ENCODE data around the gene UHRF2.

The UHRF2 gene

GRCh38 chr9:6460189-6460768 is 47.3 kb downstream of the UHRF2 start:
- H3K4me3 ChIP-seq (ENCODE audit: low read length), result no peak overlapping the region
- H3K36me3 ChIP-seq (replicated peaks; ENCODE audit: insufficient read depth, low read length), result no peaks in the 10 kb centered on the region
- no peak overlapping the region for H2AFZ ChIP-seq (ENCODE audit: low read length)
- H3K4me1 ChIP-seq (ENCODE audit: low read length), result no peaks in the 10 kb centered on the region
- H3K79me2 ChIP-seq (ENCODE audit: low read length), result peaks cover 99% of the 10 kb centered on the region
- no peak for DNase-seq
- no peaks in the 10 kb centered on the region for H3K9me2 ChIP-seq (replicated peaks; ENCODE audit: insufficient read depth, low read length)
- no peaks in the 10 kb centered on the region for H3F3A ChIP-seq (ENCODE audit: insufficient read depth, low read length)
- H3K4me2 ChIP-seq (ENCODE audit: low read depth, low read length), result no peak overlapping the region
- no peaks in the 10 kb centered on the region for H3K9me3 ChIP-seq (replicated peaks; ENCODE audit: insufficient read depth, low read length)
- TF ChIP-seq CTCF (IDR thresholded peaks at IDR 0.05; ENCODE audit: low read length), result no peak
- no peak for TF ChIP-seq EZH2phosphoT487 (IDR thresholded peaks at IDR 0.05; ENCODE audit: low read length)
- no peak for TF ChIP-seq EZH2 (optimal IDR thresholded peaks at IDR 0.05; ENCODE audit: low read depth, low read length)
- H3K27ac ChIP-seq (ENCODE audit: low read length), result no peak overlapping the region
- H4K20me1 ChIP-seq (ENCODE audit: insufficient read depth, low read length), result peaks cover 17% of the 10 kb centered on the region
- no peaks in the 10 kb centered on the region for H3K27me3 ChIP-seq (replicated peaks; ENCODE audit: insufficient read depth, low read length)
- H3K9ac ChIP-seq (ENCODE audit: low read length), result no peak overlapping the region

GRCh38 chr9:6461619-6462018 is 48.6 kb downstream of the UHRF2 start:
- H3F3A ChIP-seq (ENCODE audit: insufficient read depth, low read length), result no peaks in the 10 kb centered on the region
- no peak overlapping the region for H3K9ac ChIP-seq (ENCODE audit: low read length)
- H3K4me1 ChIP-seq (ENCODE audit: low read length), result no peaks in the 10 kb centered on the region
- H3K79me2 ChIP-seq (ENCODE audit: low read length), result peaks cover 98% of the 10 kb centered on the region
- H4K20me1 ChIP-seq (ENCODE audit: insufficient read depth, low read length), result peaks cover 9% of the 10 kb centered on the region
- no peaks in the 10 kb centered on the region for H3K36me3 ChIP-seq (replicated peaks; ENCODE audit: insufficient read depth, low read length)
- no peaks in the 10 kb centered on the region for H3K27me3 ChIP-seq (replicated peaks; ENCODE audit: insufficient read depth, low read length)
- no peak overlapping the region for H3K4me2 ChIP-seq (ENCODE audit: low read depth, low read length)
- H3K4me3 ChIP-seq (ENCODE audit: low read length), result no peak overlapping the region
- TF ChIP-seq CTCF (IDR thresholded peaks at IDR 0.05; ENCODE audit: low read length), result no peak
- TF ChIP-seq EZH2phosphoT487 (IDR thresholded peaks at IDR 0.05; ENCODE audit: low read length), result no peak
- TF ChIP-seq EZH2 (optimal IDR thresholded peaks at IDR 0.05; ENCODE audit: low read depth, low read length), result no peak
- no peak overlapping the region for H2AFZ ChIP-seq (ENCODE audit: low read length)
- no peak overlapping the region for H3K27ac ChIP-seq (ENCODE audit: low read length)
- no peak for DNase-seq
- H3K9me3 ChIP-seq (replicated peaks; ENCODE audit: insufficient read depth, low read length), result no peaks in the 10 kb centered on the region
- H3K9me2 ChIP-seq (replicated peaks; ENCODE audit: insufficient read depth, low read length), result no peaks in the 10 kb centered on the region

GRCh38 chr9:6467006-6467625 is 54.1 kb downstream of the UHRF2 start:
- Histone ChIP-seq H3K27ac (ENCODE audit: low read length) (no peak overlapping the region), H3F3A (ENCODE audit: insufficient read depth, low read length) (no peaks in the 10 kb centered on the region), H3K36me3 (replicated peaks; ENCODE audit: insufficient read depth, low read length) (no peaks in the 10 kb centered on the region)

More at GRCh38 chr9:6467006-6467625, 54.1 kb downstream of the UHRF2 start:
- Histone ChIP-seq H4K20me1 (ENCODE audit: insufficient read depth, low read length) (peaks cover 2% of the 10 kb centered on the region; the same call in 1 of the 2 replicates), H3K9me2 (replicated peaks; ENCODE audit: insufficient read depth, low read length) (no peaks in the 10 kb centered on the region), H3K9me3 (replicated peaks; ENCODE audit: insufficient read depth, low read length) (no peaks in the 10 kb centered on the region), H3K79me2 (ENCODE audit: low read length) (peaks cover 92% of the 10 kb centered on the region), H3K4me2 (ENCODE audit: low read depth, low read length) (no peak overlapping the region), H3K9ac (ENCODE audit: low read length) (no peak overlapping the region), H2AFZ (ENCODE audit: low read length) (no peak overlapping the region), H3K4me3 (ENCODE audit: low read length) (no peak overlapping the region), H3K4me1 (ENCODE audit: low read length) (no peaks in the 10 kb centered on the region), H3K27me3 (replicated peaks; ENCODE audit: insufficient read depth, low read length) (no peaks in the 10 kb centered on the region)
- DNase-seq, result no peak
- no peak for TF ChIP-seq CTCF (IDR thresholded peaks at IDR 0.05; ENCODE audit: low read length)
- TF ChIP-seq EZH2 (optimal IDR thresholded peaks at IDR 0.05; ENCODE audit: low read depth, low read length), result no peak
- TF ChIP-seq EZH2phosphoT487 (IDR thresholded peaks at IDR 0.05; ENCODE audit: low read length), result no peak

Measured in MM.1S (cell line).